ENCODE results near the gene RPL31.

Gene RPL31

GRCh38 chr2:100968146-100969145, 33.6 kb upstream of the RPL31 start:
- Histone ChIP-seq H3K36me3 (ENCODE audit: control insufficient read depth, insufficient read depth, low read length) (no peaks in the 10 kb centered on the region), H3K4me3 (replicated peaks; ENCODE audit: low read depth, low read length) (no peak overlapping the region), H3K27me3 (replicated peaks; ENCODE audit: control insufficient read depth, insufficient read depth, low read length) (peaks cover 2% of the 10 kb centered on the region; the same call in 1 of the 2 replicates)
- no peak for DNase-seq (ENCODE audit: extremely low read depth, insufficient read length)
- TF ChIP-seq CTCF (IDR thresholded peaks at IDR 0.05; ENCODE audit: insufficient read depth, low read length, poor library complexity, severe bottlenecking) = no peak

- TF ChIP-seq CTCF (IDR thresholded peaks at IDR 0.05; ENCODE audit: insufficient read depth, low read length, poor library complexity, severe bottlenecking) = no peak
- H3K4me3 ChIP-seq (replicated peaks; ENCODE audit: low read depth, low read length) = no peak overlapping the region
- peaks cover 2% of the 10 kb centered on the region; the same call in 1 of the 2 replicates for H3K27me3 ChIP-seq (replicated peaks; ENCODE audit: control insufficient read depth, insufficient read depth, low read length)
- no peak for DNase-seq (ENCODE audit: extremely low read depth, insufficient read length)
- H3K36me3 ChIP-seq (ENCODE audit: control insufficient read depth, insufficient read depth, low read length) = no peaks in the 10 kb centered on the region
These were observed 32.1 kb upstream of the RPL31 start for GRCh38 chr2:100969998-100970397.

GRCh38 chr2:100971221-100971620, 30.9 kb upstream of the RPL31 start:
- no peak for TF ChIP-seq CTCF (IDR thresholded peaks at IDR 0.05; ENCODE audit: insufficient read depth, low read length, poor library complexity, severe bottlenecking)
- DNase-seq (ENCODE audit: extremely low read depth, insufficient read length) = no peak
- H3K4me3 ChIP-seq (replicated peaks; ENCODE audit: low read depth, low read length) = no peak overlapping the region
- peaks cover 2% of the 10 kb centered on the region; the same call in 1 of the 2 replicates for H3K27me3 ChIP-seq (replicated peaks; ENCODE audit: control insufficient read depth, insufficient read depth, low read length)
- no peaks in the 10 kb centered on the region for H3K36me3 ChIP-seq (ENCODE audit: control insufficient read depth, insufficient read depth, low read length)

GRCh38 chr2:100972452-100972851, 29.6 kb upstream of the RPL31 start:
- Histone ChIP-seq H3K27me3 (replicated peaks; ENCODE audit: control insufficient read depth, insufficient read depth, low read length) (peaks cover 2% of the 10 kb centered on the region; the same call in 1 of the 2 replicates), H3K4me3 (replicated peaks; ENCODE audit: low read depth, low read length) (no peak overlapping the region), H3K36me3 (ENCODE audit: control insufficient read depth, insufficient read depth, low read length) (no peaks in the 10 kb centered on the region)
- no peak for DNase-seq (ENCODE audit: extremely low read depth, insufficient read length)
- no peak for TF ChIP-seq CTCF (IDR thresholded peaks at IDR 0.05; ENCODE audit: insufficient read depth, low read length, poor library complexity, severe bottlenecking)

GRCh38 chr2:100974712-100975520, 27.2 kb upstream of the RPL31 start:
- no peak overlapping the region for H3K4me3 ChIP-seq (replicated peaks; ENCODE audit: low read depth, low read length)
- H3K27me3 ChIP-seq (replicated peaks; ENCODE audit: control insufficient read depth, insufficient read depth, low read length) = peaks cover 2% of the 10 kb centered on the region; the same call in 1 of the 2 replicates
- TF ChIP-seq CTCF (IDR thresholded peaks at IDR 0.05; ENCODE audit: insufficient read depth, low read length, poor library complexity, severe bottlenecking) = no peak
- DNase-seq (ENCODE audit: extremely low read depth, insufficient read length) = no peak
- no peaks in the 10 kb centered on the region for H3K36me3 ChIP-seq (ENCODE audit: control insufficient read depth, insufficient read depth, low read length)

Data from GM06990 (cell line).